Measurements from ENCODE around the gene NR2F1.
A peak's percentile ranks its signal among the peaks of the same experiment; 100 is the strongest.

Gene NR2F1

GRCh38 chr5:93573354-93574351 is 9.4 kb upstream of the NR2F1 start:
- TF ChIP-seq, protein P1, sequence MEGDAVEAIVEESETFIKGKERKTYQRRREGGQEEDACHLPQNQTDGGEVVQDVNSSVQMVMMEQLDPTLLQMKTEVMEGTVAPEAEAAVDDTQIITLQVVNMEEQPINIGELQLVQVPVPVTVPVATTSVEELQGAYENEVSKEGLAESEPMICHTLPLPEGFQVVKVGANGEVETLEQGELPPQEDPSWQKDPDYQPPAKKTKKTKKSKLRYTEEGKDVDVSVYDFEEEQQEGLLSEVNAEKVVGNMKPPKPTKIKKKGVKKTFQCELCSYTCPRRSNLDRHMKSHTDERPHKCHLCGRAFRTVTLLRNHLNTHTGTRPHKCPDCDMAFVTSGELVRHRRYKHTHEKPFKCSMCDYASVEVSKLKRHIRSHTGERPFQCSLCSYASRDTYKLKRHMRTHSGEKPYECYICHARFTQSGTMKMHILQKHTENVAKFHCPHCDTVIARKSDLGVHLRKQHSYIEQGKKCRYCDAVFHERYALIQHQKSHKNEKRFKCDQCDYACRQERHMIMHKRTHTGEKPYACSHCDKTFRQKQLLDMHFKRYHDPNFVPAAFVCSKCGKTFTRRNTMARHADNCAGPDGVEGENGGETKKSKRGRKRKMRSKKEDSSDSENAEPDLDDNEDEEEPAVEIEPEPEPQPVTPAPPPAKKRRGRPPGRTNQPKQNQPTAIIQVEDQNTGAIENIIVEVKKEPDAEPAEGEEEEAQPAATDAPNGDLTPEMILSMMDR (IDR thresholded peaks at IDR 0.05; ENCODE audit: low read depth, low read length, missing control alignments), result no peak

GRCh38 chr5:93574491-93575305 is 8.3 kb upstream of the NR2F1 start:
- TF ChIP-seq, protein P1 (IDR thresholded peaks at IDR 0.05; ENCODE audit: low read depth, low read length, missing control alignments), result no peak
- in situ Hi-C loops (cut with HindIII; ENCODE audit: low sequenced_read_pairs), result no loop called here
- H3K4me3 ChIP-seq (ENCODE audit: low read depth, low read length), result peak overlapping the region; percentile 15
- no peak for DNase-seq (ENCODE audit: low read depth)

More at GRCh38 chr5:93573354-93574351, 9.4 kb upstream of the NR2F1 start:
- peak overlapping the region; percentile 18 for H3K4me3 ChIP-seq (ENCODE audit: low read depth, low read length)
- in situ Hi-C loops (cut with HindIII; ENCODE audit: low sequenced_read_pairs), result no loop called here
- no peak for DNase-seq (ENCODE audit: low read depth)

DNA sequence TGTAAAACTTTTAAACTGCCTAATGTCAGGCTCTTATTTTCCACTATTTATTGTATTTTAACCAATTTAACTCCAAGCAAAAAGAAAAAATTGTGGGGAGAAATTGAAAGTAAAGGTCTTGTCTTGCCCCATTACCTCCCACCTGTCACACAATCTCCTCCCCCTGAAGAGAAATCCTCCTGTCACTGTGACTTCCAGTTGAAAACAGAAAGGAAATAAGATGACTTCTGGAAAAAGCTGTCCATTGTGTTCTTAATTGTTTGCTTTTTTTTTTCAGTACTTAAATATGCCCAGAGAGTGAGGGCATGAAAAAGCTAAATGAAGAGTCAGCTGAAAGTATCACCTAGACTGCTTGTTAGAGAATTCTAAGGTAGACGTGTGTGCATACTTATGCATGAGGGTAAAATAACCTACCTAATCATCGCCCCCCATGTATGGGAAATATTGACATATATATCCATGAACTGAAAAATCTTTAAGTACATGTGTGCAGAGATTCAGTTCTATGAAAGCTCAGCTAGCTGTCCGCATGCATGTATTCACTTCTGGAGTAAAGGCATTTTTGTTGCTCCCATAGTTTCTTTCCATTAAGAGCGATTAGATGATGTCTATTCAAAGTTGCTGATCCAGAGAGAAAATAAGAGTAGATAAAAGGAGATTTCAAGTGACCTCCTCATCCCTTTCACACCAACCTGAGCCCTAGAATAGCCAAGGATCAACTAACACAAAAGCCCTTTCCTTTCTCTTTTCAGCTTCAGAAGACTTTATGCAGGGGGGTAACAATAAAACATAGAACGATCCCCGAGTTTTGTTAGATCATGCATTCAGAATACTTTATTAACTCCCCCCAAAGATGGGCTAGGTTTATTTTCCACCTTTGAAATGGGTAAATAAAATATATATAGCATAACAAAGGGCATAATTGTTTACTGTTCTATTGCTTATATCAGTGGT is 7.3 kb upstream of the NR2F1 start:
- in situ Hi-C loops (cut with HindIII; ENCODE audit: low sequenced_read_pairs), result no loop called here
- TF ChIP-seq, protein P1 (IDR thresholded peaks at IDR 0.05; ENCODE audit: low read depth, low read length, missing control alignments), result no peak

GRCh38 chr5:93576994-93577853 is 5.8 kb upstream of the NR2F1 start:
- in situ Hi-C loops (cut with HindIII; ENCODE audit: low sequenced_read_pairs), result no loop called here
- no peak overlapping the region for H3K4me3 ChIP-seq (ENCODE audit: low read depth, low read length)
- TF ChIP-seq, protein P1 (IDR thresholded peaks at IDR 0.05; ENCODE audit: low read depth, low read length, missing control alignments), result no peak
- DNase-seq (ENCODE audit: low read depth), result no peak

More for the DNA sequence above, 7.3 kb upstream of the NR2F1 start:
- DNase-seq (ENCODE audit: low read depth), result no peak
- H3K4me3 ChIP-seq (ENCODE audit: low read depth, low read length), result no peak overlapping the region

GRCh38 chr5:93577854-93578812 is 4.9 kb upstream of the NR2F1 start:
- in situ Hi-C loops (cut with HindIII; ENCODE audit: low sequenced_read_pairs), result no loop called here
- TF ChIP-seq, protein P1 (IDR thresholded peaks at IDR 0.05; ENCODE audit: low read depth, low read length, missing control alignments), result no peak
- H3K4me3 ChIP-seq (ENCODE audit: low read depth, low read length), result peak overlapping the region; percentile 98
- DNase-seq (ENCODE audit: low read depth), result no peak
